ENCODE results near the gene UBQLN3. TPM values are rescaled to one million over a fixed set of nuclear protein-coding genes. Genes with fewer than 3 reads are reported as not detected.

The UBQLN3 gene
- not detected in 2 replicates for total RNA-seq (2014; rRNA removed; shearing (Covaris generic))
- polyA plus RNA-seq (2016; fragmentation: Nextera tagmentation; extraction: Ambion mirVana), result not detected in 2 replicates

GRCh38 chr11:5509803-5510202 lies at the start of gene UBQLN3:
UBQLN3 (minus strand) TSS chr11:5509957; CDS start chr11:5509558, 399 bp downstream.
- DNase-seq, result no peak
- H2AFZ ChIP-seq, result no peak within 1 kb of the TSS
- H3K79me2 ChIP-seq (ENCODE audit: insufficient read depth), result no peaks in the 10 kb centered on the region
- H4K20me1 ChIP-seq (ENCODE audit: insufficient read depth), result no peaks in the 10 kb centered on the region
- no peak within 1 kb of the TSS for H3K9ac ChIP-seq
- no peaks in the 10 kb centered on the region for H3K36me3 ChIP-seq (ENCODE audit: low read depth)
- WGBS, 2 experiments (ENCODE audit: low coverage in 1 of 2, low lambda C conversion rate in 2 of 2, missing lambda C conversion rate in 2 of 2), result 43 to 45% methylated on average over 4 of the region's 4 CpGs
- no peaks in the 10 kb centered on the region for H3K9me3 ChIP-seq (ENCODE audit: low read depth)
- no peaks in the 10 kb centered on the region for H3K9me2 ChIP-seq (ENCODE audit: insufficient read depth)
- H3F3A ChIP-seq (ENCODE audit: insufficient read depth), result no peaks in the 10 kb centered on the region
- no peaks in the 10 kb centered on the region; the same call in 1 of the 2 replicates for H3K27me3 ChIP-seq (replicated peaks; ENCODE audit: insufficient read depth)
- TF ChIP-seq EZH2phosphoT487 (IDR thresholded peaks at IDR 0.05; ENCODE audit: insufficient read depth, low read depth), result no peak
- TF ChIP-seq EZH2 (IDR thresholded peaks at IDR 0.05; ENCODE audit: insufficient read depth, poor library complexity, severe bottlenecking), result no peak
- no peaks in the 10 kb centered on the region for H3K4me1 ChIP-seq (ENCODE audit: insufficient read depth)
- H3K4me3 ChIP-seq, result no peak within 1 kb of the TSS
- in situ Hi-C loops (cut with MboI), result no loop called here
- H3K27ac ChIP-seq, result no peak within 1 kb of the TSS
- no peak within 1 kb of the TSS for H3K4me2 ChIP-seq (ENCODE audit: unreplicated experiment)

GRCh38 chr11:5557751-5558150 lies 48.0 kb upstream of the UBQLN3 start:
- H3K27me3 ChIP-seq (replicated peaks; ENCODE audit: insufficient read depth), result no peaks in the 10 kb centered on the region
- H3K4me3 ChIP-seq, result no peak overlapping the region
- no peaks in the 10 kb centered on the region for H3K9me2 ChIP-seq (ENCODE audit: insufficient read depth)
- no peak overlapping the region for H3K4me2 ChIP-seq (ENCODE audit: unreplicated experiment)
- DNase-seq, result no peak
- H3K79me2 ChIP-seq (ENCODE audit: insufficient read depth), result no peaks in the 10 kb centered on the region
- no peak for TF ChIP-seq EZH2phosphoT487 (IDR thresholded peaks at IDR 0.05; ENCODE audit: insufficient read depth, low read depth)
- no peak for TF ChIP-seq EZH2 (IDR thresholded peaks at IDR 0.05; ENCODE audit: insufficient read depth, poor library complexity, severe bottlenecking)
- no peaks in the 10 kb centered on the region for H3F3A ChIP-seq (ENCODE audit: insufficient read depth)
- WGBS, 2 experiments (ENCODE audit: low coverage in 1 of 2, low lambda C conversion rate in 2 of 2, missing lambda C conversion rate in 2 of 2), result 58 to 64% methylated on average over 3 of the region's 3 CpGs
- no peak overlapping the region for H2AFZ ChIP-seq
- H3K9me3 ChIP-seq (ENCODE audit: low read depth), result no peaks in the 10 kb centered on the region
- in situ Hi-C loops (cut with MboI), result no loop called here
- no peaks in the 10 kb centered on the region for H4K20me1 ChIP-seq (ENCODE audit: insufficient read depth)
- no peaks in the 10 kb centered on the region for H3K36me3 ChIP-seq (ENCODE audit: low read depth)
- H3K27ac ChIP-seq, result no peak overlapping the region
- H3K9ac ChIP-seq, result no peak overlapping the region
- H3K4me1 ChIP-seq (ENCODE audit: insufficient read depth), result no peaks in the 10 kb centered on the region

GRCh38 chr11:5556596-5557188 lies 46.9 kb upstream of the UBQLN3 start:
- in situ Hi-C loops (cut with MboI), result no loop called here
- H3K9ac ChIP-seq, result no peak overlapping the region
- H3K4me1 ChIP-seq (ENCODE audit: insufficient read depth), result no peaks in the 10 kb centered on the region
- no peaks in the 10 kb centered on the region for H3K9me3 ChIP-seq (ENCODE audit: low read depth)
- TF ChIP-seq EZH2 (IDR thresholded peaks at IDR 0.05; ENCODE audit: insufficient read depth, poor library complexity, severe bottlenecking) (no peak), EZH2phosphoT487 (IDR thresholded peaks at IDR 0.05; ENCODE audit: insufficient read depth, low read depth) (no peak)
- no peaks in the 10 kb centered on the region for H3K9me2 ChIP-seq (ENCODE audit: insufficient read depth)
- no peak overlapping the region for H2AFZ ChIP-seq
- H3K79me2 ChIP-seq (ENCODE audit: insufficient read depth), result no peaks in the 10 kb centered on the region
- no peaks in the 10 kb centered on the region for H3K27me3 ChIP-seq (replicated peaks; ENCODE audit: insufficient read depth)
- H3K27ac ChIP-seq, result no peak overlapping the region
- WGBS, 2 experiments (ENCODE audit: low coverage in 1 of 2, low lambda C conversion rate in 2 of 2, missing lambda C conversion rate in 2 of 2), result 70 to 72% methylated on average over 3 of the region's 3 CpGs
- H3K4me2 ChIP-seq (ENCODE audit: unreplicated experiment), result no peak overlapping the region
- H3K4me3 ChIP-seq, result no peak overlapping the region
- H3F3A ChIP-seq (ENCODE audit: insufficient read depth), result no peaks in the 10 kb centered on the region
- H3K36me3 ChIP-seq (ENCODE audit: low read depth), result no peaks in the 10 kb centered on the region
- no peak for DNase-seq
- H4K20me1 ChIP-seq (ENCODE audit: insufficient read depth), result no peaks in the 10 kb centered on the region

GRCh38 chr11:5553343-5553742 lies 43.6 kb upstream of the UBQLN3 start:
- TF ChIP-seq EZH2 (IDR thresholded peaks at IDR 0.05; ENCODE audit: insufficient read depth, poor library complexity, severe bottlenecking), result no peak
- TF ChIP-seq EZH2phosphoT487 (IDR thresholded peaks at IDR 0.05; ENCODE audit: insufficient read depth, low read depth), result no peak
- Histone ChIP-seq H3K9me3 (ENCODE audit: low read depth) (no peaks in the 10 kb centered on the region), H3F3A (ENCODE audit: insufficient read depth) (no peaks in the 10 kb centered on the region), H3K9me2 (ENCODE audit: insufficient read depth) (no peaks in the 10 kb centered on the region), H3K4me3 (no peak overlapping the region), H3K4me2 (ENCODE audit: unreplicated experiment) (no peak overlapping the region), H3K36me3 (ENCODE audit: low read depth) (no peaks in the 10 kb centered on the region), H3K4me1 (ENCODE audit: insufficient read depth) (peaks cover 14% of the 10 kb centered on the region; the same call in 1 of the 2 replicates), H3K27me3 (replicated peaks; ENCODE audit: insufficient read depth) (no peaks in the 10 kb centered on the region), H4K20me1 (ENCODE audit: insufficient read depth) (no peaks in the 10 kb centered on the region), H2AFZ (no peak overlapping the region), H3K9ac (no peak overlapping the region), H3K27ac (no peak overlapping the region), H3K79me2 (ENCODE audit: insufficient read depth) (no peaks in the 10 kb centered on the region)
- peak; percentile 29 for DNase-seq
- in situ Hi-C loops (cut with MboI), result no loop called here
